Adipocyte (in vitro differentiated cells): ENCODE results near the gene ZNF598.

Experiments
- DNase-seq: peaks from one replicate; pipeline ENCODE4 v3.0.0-alpha.2; 2015; ENCODE audit warnings: low read depth
- H3K27me3 ChIP-seq: replicated peaks from 2 replicates; pipeline ENCODE4 v1.7.0; 2013; ENCODE audit warnings: mild to moderate bottlenecking, low read length, moderate library complexity; ENCODE audit not compliant: control insufficient read depth, insufficient read depth
- H3K36me3 ChIP-seq: 2 replicates; pipeline ENCODE4 v1.7.0; 2013; ENCODE audit warnings: low read length, mild to moderate bottlenecking, moderate library complexity; ENCODE audit not compliant: control insufficient read depth, insufficient read depth, severe bottlenecking
- H3K4me1 ChIP-seq: 2 replicates; pipeline ENCODE4 v1.7.0; 2013; ENCODE audit warnings: mild to moderate bottlenecking, low read length, moderate library complexity; ENCODE audit not compliant: control insufficient read depth, insufficient read depth
- H3K4me3 ChIP-seq: 2 replicates; pipeline ENCODE4 v1.7.0; 2013; ENCODE audit warnings: mild to moderate bottlenecking, low read length, moderate library complexity
- H3K9ac ChIP-seq: 2 replicates; pipeline ENCODE4 v1.7.0; 2013; ENCODE audit warnings: mild to moderate bottlenecking, low read length, moderate library complexity
- H3K9me3 ChIP-seq: 2 replicates; pipeline ENCODE4 v1.7.0; 2013; ENCODE audit warnings: mild to moderate bottlenecking, low read length, moderate library complexity; ENCODE audit not compliant: control insufficient read depth

The ZNF598 gene

GRCh38 chr16:1974157-1975070 is 35.2 kb downstream of the ZNF598 start:
- Histone ChIP-seq H3K27me3 (no peaks in the 10 kb centered on the region), H3K36me3 (peaks cover 46% of the 10 kb centered on the region), H3K9ac (no peak overlapping the region), H3K9me3 (no peaks in the 10 kb centered on the region), H3K4me1 (peaks cover 12% of the 10 kb centered on the region), H3K4me3 (no peak overlapping the region)
- no peak for DNase-seq

GRCh38 chr16:1973461-1974156 is 36.0 kb downstream of the ZNF598 start:
- peaks cover 42% of the 10 kb centered on the region for H3K36me3 ChIP-seq
- no peak overlapping the region for H3K4me3 ChIP-seq
- H3K9me3 ChIP-seq = no peaks in the 10 kb centered on the region
- no peaks in the 10 kb centered on the region for H3K27me3 ChIP-seq
- H3K4me1 ChIP-seq = peaks cover 12% of the 10 kb centered on the region
- DNase-seq = no peak
- no peak overlapping the region for H3K9ac ChIP-seq

- peak; percentile 52 for DNase-seq
- H3K9me3 ChIP-seq = no peaks in the 10 kb centered on the region
- peaks cover 12% of the 10 kb centered on the region for H3K4me1 ChIP-seq
- peaks cover 31% of the 10 kb centered on the region for H3K36me3 ChIP-seq
- H3K27me3 ChIP-seq = no peaks in the 10 kb centered on the region
- H3K4me3 ChIP-seq = peak overlapping the region; percentile 95
- peak overlapping the region; percentile 92 for H3K9ac ChIP-seq
These were observed 37.1 kb downstream of the ZNF598 start for GRCh38 chr16:1972490-1972877.

- DNase-seq = peak; percentile 96
- peak within 1 kb of the TSS; percentile 92 for H3K9ac ChIP-seq
- peak within 1 kb of the TSS; percentile 95 for H3K4me3 ChIP-seq
- no peaks in the 10 kb centered on the region for H3K9me3 ChIP-seq
- H3K4me1 ChIP-seq = peaks cover 12% of the 10 kb centered on the region
- peaks cover 27% of the 10 kb centered on the region for H3K36me3 ChIP-seq
- H3K27me3 ChIP-seq = no peaks in the 10 kb centered on the region
These were observed 37.7 kb downstream of the ZNF598 start, which contains the start of gene TBL3 for GRCh38 chr16:1971796-1972489. Gene TBL3, plus strand, starts transcription at chr16:1972053. Its CDS starts 112 bp downstream, at chr16:1972165.

- no peak for DNase-seq
- H3K9ac ChIP-seq = no peak overlapping the region
- no peaks in the 10 kb centered on the region for H3K27me3 ChIP-seq
- peaks cover 24% of the 10 kb centered on the region for H3K4me1 ChIP-seq
- no peak overlapping the region for H3K4me3 ChIP-seq
- H3K36me3 ChIP-seq = peaks cover 7% of the 10 kb centered on the region
- H3K9me3 ChIP-seq = no peaks in the 10 kb centered on the region
These were observed 41.3 kb downstream of the ZNF598 start for GRCh38 chr16:1968146-1968953.

GRCh38 chr16:1966460-1966859 is 43.2 kb downstream of the ZNF598 start, which contains the start of gene RNF151:
Gene RNF151, plus strand, starts transcription at chr16:1966856. Its CDS starts 26 bp downstream, at chr16:1966882.
- Histone ChIP-seq H3K4me1 (peaks cover 31% of the 10 kb centered on the region), H3K9ac (peak within 1 kb of the TSS; percentile 99), H3K4me3 (peak within 1 kb of the TSS; percentile 90), H3K27me3 (no peaks in the 10 kb centered on the region), H3K36me3 (peaks cover 25% of the 10 kb centered on the region), H3K9me3 (no peaks in the 10 kb centered on the region)
- no peak for DNase-seq

- H3K4me1 ChIP-seq = peaks cover 26% of the 10 kb centered on the region
- no peaks in the 10 kb centered on the region for H3K9me3 ChIP-seq
- peaks cover 31% of the 10 kb centered on the region for H3K36me3 ChIP-seq
- H3K4me3 ChIP-seq = peak overlapping the region; percentile 90
- peak overlapping the region; percentile 99 for H3K9ac ChIP-seq
- DNase-seq = no peak
- H3K27me3 ChIP-seq = no peaks in the 10 kb centered on the region
These were observed 44.1 kb downstream of the ZNF598 start for GRCh38 chr16:1965396-1966001.

GRCh38 chr16:1964506-1965395 is 44.9 kb downstream of the ZNF598 start, which contains the start of gene RPS2:
Gene RPS2, minus strand, starts transcription at chr16:1964826. Its CDS starts 201 bp downstream, at chr16:1964625.
- Histone ChIP-seq H3K27me3 (no peaks in the 10 kb centered on the region), H3K9ac (peak within 1 kb of the TSS; percentile 99), H3K4me1 (peaks cover 31% of the 10 kb centered on the region), H3K9me3 (no peaks in the 10 kb centered on the region), H3K36me3 (peaks cover 31% of the 10 kb centered on the region), H3K4me3 (peak within 1 kb of the TSS; percentile 90)
- DNase-seq = peak; percentile 99

GRCh38 chr16:1963806-1964505 is 45.7 kb downstream of the ZNF598 start:
- Histone ChIP-seq H3K4me3 (peak overlapping the region; percentile 90), H3K9ac (peak overlapping the region; percentile 99), H3K9me3 (no peaks in the 10 kb centered on the region), H3K36me3 (peaks cover 31% of the 10 kb centered on the region), H3K4me1 (peaks cover 34% of the 10 kb centered on the region), H3K27me3 (no peaks in the 10 kb centered on the region)
- DNase-seq = peak; percentile 71
